Thymus (tissue), 11 donors: Measurements from ENCODE around the gene FGF6. TPM values are rescaled to one million over a fixed set of nuclear protein-coding genes. Genes with fewer than 3 reads are reported as not detected.
"Not testable (repeated sequence)": the region's sequence is repeated elsewhere in the genome, so short reads cannot be mapped to it uniquely, and the experiment has no call there.

Source experiments
- DNase-seq, 9 donors: peaks; one replicate each; pipeline ENCODE4 v3.0.0-alpha.2; 2013; ENCODE audit warnings: low spot score in 9 of 9, low read depth in 6 of 9, missing footprints in 1 of 9
- H3K27ac ChIP-seq, 2 donors: one replicate each; pipeline ENCODE4 v1.5.1; 2013; ENCODE audit warnings: control low read depth in 1 of 2, low read depth in 1 of 2, low read length in 1 of 2, mild to moderate bottlenecking in 1 of 2, moderate library complexity in 1 of 2
- H3K27me3 ChIP-seq, 2 donors: one replicate each; pipeline ENCODE4 v1.5.1; 2013; ENCODE audit warnings: low read length in 1 of 2; ENCODE audit not compliant: control insufficient read depth in 2 of 2, insufficient read depth in 1 of 2
- H3K36me3 ChIP-seq, 2 donors: one replicate each; pipeline ENCODE4 v1.5.1; 2013; ENCODE audit warnings: low read length in 1 of 2, mild to moderate bottlenecking in 1 of 2, moderate library complexity in 1 of 2; ENCODE audit not compliant: control insufficient read depth in 2 of 2, insufficient read depth in 2 of 2
- H3K4me1 ChIP-seq, 2 donors: one replicate each; pipeline ENCODE4 v1.5.1; 2013; ENCODE audit warnings: low read length in 2 of 2; ENCODE audit not compliant: control insufficient read depth in 2 of 2, insufficient read depth in 2 of 2
- H3K4me3 ChIP-seq, 2 donors: one replicate each; pipeline ENCODE4 v1.5.1; 2013; ENCODE audit warnings: low read length in 2 of 2, control low read depth in 1 of 2, mild to moderate bottlenecking in 1 of 2
- H3K9me3 ChIP-seq, 2 donors: one replicate each; pipeline ENCODE4 v1.5.1; 2013; ENCODE audit warnings: low read length in 1 of 2, mild to moderate bottlenecking in 1 of 2; ENCODE audit not compliant: control insufficient read depth in 2 of 2, insufficient read depth in 1 of 2
- WGBS: extraction: QIAGEN DNeasy Blood & Tissue Kit; methylation state at CpG from one replicate; pipeline ENCODE4 v1.1.7; 2013; 5-methylcytosine and 5-hydroxymethylcytosine counted together
- polyA plus RNA-seq: library from polyadenylated mRNA; stranded (reverse); fragments of 200-250 nt; gene quantifications from one replicate; pipeline ENCODE4 v1.2.3, GENCODE V29; 2013
- total RNA-seq: library from RNA; stranded (reverse); fragments of 120-200 nt; gene quantifications from one replicate; pipeline ENCODE4 v1.2.4, GENCODE V29; 2013
- donor health status: healthy.

The FGF6 gene
- total and polyA plus RNA-seq, 2 donors, result not detected

GRCh38 chr12:4477129-4477528 is 31.5 kb upstream of the FGF6 start:
- no peak for DNase-seq
- no peaks in the 10 kb centered on the region for H3K9me3 ChIP-seq
- no peaks in the 10 kb centered on the region for H3K4me1 ChIP-seq
- H3K27me3 ChIP-seq, result no peaks in the 10 kb centered on the region
- WGBS, result 96% methylated on average over 2 of the region's 2 CpGs
- H3K36me3 ChIP-seq, result no peaks in the 10 kb centered on the region
- H3K27ac ChIP-seq, result no peak overlapping the region
- H3K4me3 ChIP-seq, result no peak overlapping the region

GRCh38 chr12:4472046-4472445 is 26.4 kb upstream of the FGF6 start:
- H3K27ac ChIP-seq, result no peak overlapping the region
- H3K4me1 ChIP-seq, result no peaks in the 10 kb centered on the region
- H3K36me3 ChIP-seq, result no peaks in the 10 kb centered on the region
- no peaks in the 10 kb centered on the region for H3K9me3 ChIP-seq
- no peaks in the 10 kb centered on the region for H3K27me3 ChIP-seq
- H3K4me3 ChIP-seq, result no peak overlapping the region
- 67% methylated on average over 2 of the region's 2 CpGs for WGBS
- DNase-seq, result peak in 2 of 9 donors; percentile 4 to 15

GRCh38 chr12:4471256-4471655 is 25.6 kb upstream of the FGF6 start:
- Histone ChIP-seq H3K36me3 (no peaks in the 10 kb centered on the region), H3K9me3 (no peaks in the 10 kb centered on the region), H3K27me3 (no peaks in the 10 kb centered on the region), H3K4me3 (no peak overlapping the region), H3K27ac (no peak overlapping the region), H3K4me1 (no peaks in the 10 kb centered on the region)
- DNase-seq, result no peak
- 93% methylated on average over 4 of the region's 4 CpGs for WGBS

GRCh38 chr12:4468994-4469393 is 23.4 kb upstream of the FGF6 start:
- Histone ChIP-seq H3K27ac (no peak overlapping the region), H3K27me3 (no peaks in the 10 kb centered on the region), H3K36me3 (no peaks in the 10 kb centered on the region), H3K4me3 (no peak overlapping the region), H3K9me3 (no peaks in the 10 kb centered on the region), H3K4me1 (no peaks in the 10 kb centered on the region)
- DNase-seq, result no peak

- Histone ChIP-seq H3K27me3 (no peaks in the 10 kb centered on the region), H3K36me3 (no peaks in the 10 kb centered on the region), H3K9me3 (no peaks in the 10 kb centered on the region), H3K4me3 (no peak overlapping the region), H3K27ac (no peak overlapping the region), H3K4me1 (no peaks in the 10 kb centered on the region)
- 98% methylated on average over 4 of the region's 4 CpGs for WGBS
- no peak for DNase-seq
Measured at GRCh38 chr12:4460761-4461160, 15.1 kb upstream of the FGF6 start.

- H3K27me3 ChIP-seq, H3K27ac ChIP-seq, H3K4me3 ChIP-seq, H3K36me3 ChIP-seq, DNase-seq, H3K9me3 ChIP-seq, H3K4me1 ChIP-seq: not testable (repeated sequence)
- WGBS, result 91% methylated on average over 4 of the region's 4 CpGs
Measured at GRCh38 chr12:4455849-4456248, 10.2 kb upstream of the FGF6 start.

- Histone ChIP-seq H3K27ac (no peak overlapping the region), H3K4me1 (peaks cover 0 to 15% of the 10 kb centered on the region in 2 donors), H3K4me3 (no peak overlapping the region), H3K9me3 (no peaks in the 10 kb centered on the region), H3K27me3 (no peaks in the 10 kb centered on the region), H3K36me3 (no peaks in the 10 kb centered on the region)
- DNase-seq, result no peak
- 96% methylated on average over 4 of the region's 4 CpGs for WGBS
Measured at GRCh38 chr12:4454315-4454860, 8.8 kb upstream of the FGF6 start.

GRCh38 chr12:4451694-4452093 is 6.1 kb upstream of the FGF6 start:
- WGBS, result 80% methylated on average over 7 of the region's 7 CpGs
- Histone ChIP-seq H3K4me3 (no peak overlapping the region), H3K9me3 (no peaks in the 10 kb centered on the region), H3K36me3 (no peaks in the 10 kb centered on the region), H3K27ac (no peak overlapping the region), H3K4me1 (peaks cover 0 to 15% of the 10 kb centered on the region in 2 donors), H3K27me3 (no peaks in the 10 kb centered on the region)
- no peak for DNase-seq

- Histone ChIP-seq H3K4me1 (peaks cover 0 to 15% of the 10 kb centered on the region in 2 donors), H3K36me3 (no peaks in the 10 kb centered on the region), H3K27me3 (no peaks in the 10 kb centered on the region), H3K27ac (no peak overlapping the region), H3K4me3 (no peak overlapping the region), H3K9me3 (no peaks in the 10 kb centered on the region)
- DNase-seq, result peak in 1 of 9 donors; percentile 34
- 86% methylated on average over 9 of the region's 9 CpGs for WGBS
Measured at GRCh38 chr12:4450551-4451112, 5.0 kb upstream of the FGF6 start.
